ENCODE measurements around the gene NDUFB3.
A peak's percentile ranks its signal among the peaks of the same experiment; 100 is the strongest.
"Not testable (repeated sequence)": the region's sequence is repeated elsewhere in the genome, so short reads cannot be mapped to it uniquely, and the experiment has no call there.

The NDUFB3 gene

DNA sequence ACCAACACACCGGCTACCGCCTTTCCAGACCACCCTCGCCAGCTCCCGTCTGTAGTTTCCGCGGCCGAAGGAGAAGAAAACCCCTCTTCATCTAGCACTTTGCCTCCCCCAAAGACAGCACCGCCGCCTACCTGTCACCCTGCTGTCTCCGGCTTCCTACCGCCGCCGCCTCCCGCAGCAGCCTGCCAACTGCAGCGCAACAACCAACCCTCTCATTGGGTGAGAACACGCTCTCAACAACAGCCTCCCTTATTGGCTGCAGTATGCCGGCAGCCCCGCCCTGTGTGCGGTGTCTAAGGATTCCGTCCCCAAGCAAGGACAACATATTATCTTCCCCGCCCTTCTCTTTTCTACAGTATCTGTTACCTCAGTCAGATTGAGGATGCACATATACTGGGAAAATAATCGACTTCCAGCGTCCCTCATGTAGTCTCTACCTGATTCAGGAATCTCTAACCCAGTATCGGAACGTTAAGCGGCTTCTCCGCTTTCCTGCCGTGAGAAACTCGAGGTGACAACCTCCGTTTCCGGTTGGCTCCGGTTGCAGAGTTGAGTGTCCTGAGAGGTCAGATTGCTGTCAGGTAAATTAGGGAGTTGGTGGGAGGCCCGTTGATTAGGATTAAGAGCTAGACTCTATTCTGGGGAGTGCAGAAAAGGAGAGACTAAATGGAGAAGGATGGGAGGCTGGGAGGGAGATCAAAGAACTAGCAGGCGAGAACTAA, at the start of gene NDUFB3, which contains the start of gene HYCC2:
Gene NDUFB3, plus strand, starts transcription at position 523 of the 722 bp plus-strand sequence. CDS start 6,882 bp downstream, outside the sequence.
Gene HYCC2, minus strand, starts transcription at position 193 of the 722 bp plus-strand sequence. CDS start 47,662 bp downstream, outside the sequence.
- peak; percentile 80 for DNase-seq

DNA sequence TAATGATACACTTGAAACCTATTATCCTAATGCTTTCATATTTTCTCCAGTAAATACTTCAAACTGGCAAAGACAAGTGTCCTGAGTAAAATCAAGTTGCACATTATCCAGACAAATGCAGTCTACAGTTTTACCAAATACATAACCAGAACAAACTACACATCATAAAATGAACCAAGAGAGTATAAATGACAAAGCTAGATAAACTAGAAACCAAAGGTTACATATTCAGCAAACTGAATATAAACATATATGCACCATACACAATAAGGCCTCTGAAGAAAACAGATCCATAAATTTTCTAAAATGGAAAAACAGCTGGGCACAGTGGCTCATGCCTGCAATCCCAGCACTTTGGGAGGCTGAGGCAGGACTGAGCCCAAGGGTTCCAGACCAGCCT, 47.3 kb upstream of the NDUFB3 start:
- DNase-seq: no peak

DNA sequence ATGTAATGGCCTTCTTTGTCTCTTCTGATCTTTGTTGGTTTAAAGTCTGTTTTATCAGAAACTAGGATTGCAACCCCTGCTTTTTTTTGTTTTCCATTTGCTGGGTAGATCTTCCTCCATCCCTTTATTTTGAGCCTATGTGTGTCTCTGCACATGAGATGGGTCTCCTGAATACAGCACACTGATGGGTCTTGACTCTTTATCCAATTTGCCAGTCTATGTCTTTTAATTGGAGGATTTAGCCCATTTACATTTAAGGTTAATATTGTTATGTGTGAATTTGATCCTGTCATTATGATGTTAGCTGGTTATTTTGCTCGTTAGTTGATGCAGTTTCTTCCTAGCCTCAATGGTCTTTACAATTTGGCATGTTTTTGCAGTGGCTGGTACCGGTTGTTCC, 37.4 kb upstream of the NDUFB3 start:
- not testable (repeated sequence) for DNase-seq

DNA sequence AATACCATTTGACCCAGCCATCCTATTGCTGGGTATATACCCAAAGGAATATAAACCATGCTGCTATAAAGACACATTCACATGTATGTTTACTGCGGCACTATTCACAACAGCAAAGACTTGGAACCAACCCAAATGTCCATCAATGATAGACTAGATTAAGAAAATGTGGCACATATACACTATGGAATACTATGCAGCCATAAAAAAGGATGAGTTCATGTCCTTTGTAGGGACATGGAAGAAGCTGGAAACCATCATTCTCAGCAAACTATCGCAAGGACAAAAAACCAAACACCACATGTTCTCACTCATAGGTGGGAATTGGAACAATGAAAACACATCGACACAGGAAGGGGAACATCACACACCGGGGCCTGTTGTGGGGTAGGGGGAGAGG, 33.4 kb upstream of the NDUFB3 start:
- DNase-seq: not testable (repeated sequence)

DNA sequence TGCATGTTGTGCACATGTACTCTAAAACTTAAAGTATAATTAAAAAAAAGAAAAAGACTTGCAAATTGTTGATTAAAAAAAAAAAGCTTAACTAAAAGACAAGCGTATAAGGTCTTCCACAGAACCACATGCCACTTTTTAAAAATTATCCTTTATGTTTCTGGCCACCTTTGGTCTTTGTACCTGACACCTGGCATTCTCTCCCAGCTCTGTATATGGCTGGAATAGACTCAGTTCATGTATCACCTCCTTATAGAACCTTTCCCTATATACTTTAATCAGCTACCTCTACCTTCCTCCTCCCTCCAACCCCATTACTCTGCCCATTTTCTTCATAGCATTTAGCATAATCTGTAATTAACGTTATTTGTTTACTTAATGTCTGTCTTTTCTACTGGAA, 32.9 kb upstream of the NDUFB3 start:
- DNase-seq: no peak

DNA sequence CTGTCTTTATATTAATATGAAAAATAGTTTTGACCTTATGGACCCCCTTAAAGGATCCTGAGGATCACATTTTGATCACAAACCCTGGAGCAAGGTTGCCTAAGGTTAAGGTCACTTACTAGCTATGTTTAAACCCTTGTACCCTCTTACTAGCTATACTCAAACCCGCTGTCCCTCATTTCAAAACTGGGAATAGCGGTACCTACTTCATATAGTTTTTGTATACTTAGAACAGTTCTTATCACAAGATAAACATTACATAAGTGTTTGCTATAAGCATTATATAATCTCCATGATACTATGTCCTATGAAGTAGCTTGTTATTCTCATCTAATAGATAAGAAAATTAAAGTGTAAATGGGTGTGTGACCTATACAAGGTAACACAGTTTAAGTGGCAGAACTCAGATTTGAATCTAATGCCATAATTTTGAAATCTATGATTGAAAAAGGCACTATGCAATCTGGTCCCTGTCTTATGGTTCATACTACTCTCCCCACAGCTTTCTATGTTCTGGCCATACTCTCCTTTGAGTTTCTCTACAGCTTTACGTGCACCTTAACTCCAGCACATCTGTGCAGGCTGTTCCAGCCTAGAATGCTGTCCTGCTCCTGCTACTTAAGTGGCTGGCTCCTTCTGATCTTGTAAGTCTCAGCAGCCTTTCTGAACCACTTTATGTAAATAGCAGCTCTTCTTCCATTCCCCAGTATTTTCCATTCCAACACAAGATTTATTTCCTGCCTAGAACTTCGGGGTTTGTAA, 30.8 kb upstream of the NDUFB3 start:
- no peak for DNase-seq

DNA sequence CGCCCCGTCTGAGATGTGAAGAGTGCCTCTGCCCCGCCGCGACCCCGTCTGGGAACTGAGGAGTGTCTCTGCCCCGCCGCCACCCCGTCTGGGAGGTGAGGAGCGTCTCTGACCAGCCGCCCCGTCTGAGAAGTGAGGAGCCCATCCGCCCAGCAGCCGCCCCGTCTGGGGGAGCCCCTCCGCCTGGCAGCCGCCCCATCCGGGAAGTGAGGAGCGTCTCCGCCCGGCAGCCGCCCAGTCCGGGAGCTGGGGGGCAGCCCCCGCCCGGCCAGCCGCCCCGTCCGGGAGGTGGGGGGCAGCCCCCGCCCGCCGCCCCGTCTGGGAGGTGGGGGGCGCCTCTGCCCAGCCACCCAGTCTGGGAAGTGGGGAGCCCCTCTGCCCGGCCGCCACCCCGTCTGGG, 29.4 kb upstream of the NDUFB3 start:
- not testable (repeated sequence) for DNase-seq

DNA sequence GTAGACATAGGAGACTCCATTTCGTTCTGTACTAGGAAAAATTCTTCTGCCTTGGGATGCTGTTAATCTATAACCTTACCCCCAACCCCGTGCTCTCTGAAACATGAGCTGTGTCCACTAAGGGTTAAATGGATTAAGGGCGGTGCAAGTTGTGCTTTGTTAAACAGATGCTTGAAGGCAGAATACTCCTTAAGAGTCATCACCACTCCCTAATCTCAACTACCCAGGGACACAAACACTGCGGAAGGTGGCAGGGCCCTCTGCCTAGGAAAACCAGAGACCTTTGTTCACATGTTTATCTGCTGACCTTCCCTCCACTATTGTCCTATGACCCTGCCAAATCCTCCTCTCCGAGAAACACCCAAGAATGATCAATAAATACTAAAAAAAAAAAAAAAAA, 28.8 kb upstream of the NDUFB3 start:
- not testable (repeated sequence) for DNase-seq

DNA sequence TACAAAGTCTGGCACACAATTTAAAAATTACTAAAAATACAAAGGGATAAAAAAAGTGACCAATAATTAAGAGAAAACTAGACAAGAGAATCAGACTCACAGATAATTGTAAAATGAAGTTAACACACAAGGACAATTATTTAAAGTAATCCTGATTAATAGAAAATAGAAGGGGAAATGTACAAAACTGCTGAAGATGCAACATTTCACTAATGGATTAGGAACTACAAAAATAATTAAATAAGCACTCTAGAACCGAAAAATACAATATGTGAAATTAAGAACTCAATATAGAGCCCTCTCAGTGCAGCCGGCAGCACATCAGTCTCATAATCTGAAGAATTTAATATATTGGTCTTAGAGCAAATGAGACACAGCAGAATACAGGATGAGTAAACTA, 24.9 kb upstream of the NDUFB3 start:
- no peak for DNase-seq

DNA sequence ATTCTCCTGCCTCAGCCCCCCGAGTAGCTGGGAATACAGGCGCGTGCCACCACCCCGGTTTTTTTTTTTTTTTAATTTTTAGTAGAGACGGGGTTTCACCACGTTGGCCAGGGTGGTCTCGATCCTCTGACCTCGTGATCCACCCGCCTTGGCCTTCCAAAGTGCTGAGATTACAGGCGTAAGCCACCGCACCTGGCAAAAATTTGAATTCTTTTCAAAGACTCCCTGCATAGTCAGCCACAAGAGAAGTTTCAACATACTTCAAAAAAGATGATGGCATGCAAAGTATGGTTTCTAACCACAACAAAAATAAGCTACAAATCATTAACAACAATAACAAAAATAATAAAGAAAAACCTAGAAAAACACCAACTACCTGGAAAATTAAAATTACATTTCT, 22.3 kb upstream of the NDUFB3 start:
- no peak for DNase-seq

DNA sequence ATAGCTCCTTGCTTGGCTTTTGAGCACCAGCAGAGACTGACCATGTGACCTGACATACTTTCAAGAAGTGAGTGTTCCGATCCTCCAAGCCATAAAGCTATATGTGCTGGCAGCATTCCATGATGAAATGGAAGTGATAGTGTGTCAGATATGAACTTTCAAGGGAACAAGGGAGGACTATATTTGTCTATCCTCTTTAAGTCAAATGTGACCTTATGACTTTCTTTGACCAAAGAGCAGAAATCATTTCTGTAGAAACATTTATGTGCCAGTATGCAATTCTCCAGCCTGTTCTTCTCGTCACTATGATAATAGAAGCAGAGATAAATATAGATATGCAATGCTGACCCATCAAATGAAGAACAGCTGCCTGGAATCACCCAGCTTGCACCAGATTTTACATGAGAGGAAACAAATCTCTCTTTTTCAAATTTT, 14.7 kb upstream of the NDUFB3 start:
- no peak for DNase-seq

DNA sequence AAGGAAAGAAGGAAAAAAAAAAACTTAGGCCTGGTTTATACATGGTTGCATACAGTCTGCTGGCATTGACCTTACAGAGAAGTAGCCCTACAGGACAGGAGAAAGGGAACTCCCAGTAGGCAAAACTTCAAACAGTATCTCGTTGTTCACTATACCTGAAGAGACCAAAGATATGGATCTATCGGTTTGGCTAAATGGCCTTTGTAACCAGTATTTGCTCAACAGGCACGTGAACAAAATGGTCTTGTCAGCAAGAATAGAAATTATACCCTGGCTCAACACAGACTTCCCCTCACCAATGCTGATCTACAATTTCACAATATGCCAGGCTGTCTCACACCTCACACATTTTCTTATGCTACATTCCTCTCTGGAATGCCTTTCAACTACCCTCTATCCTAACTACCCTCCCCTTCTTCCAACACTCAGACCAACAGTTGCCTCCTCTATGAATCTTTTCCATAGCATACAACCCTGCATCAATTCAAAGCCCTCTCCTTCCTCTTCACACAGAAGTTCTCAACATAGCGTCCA, 14.0 kb upstream of the NDUFB3 start:
- DNase-seq: no peak

DNA sequence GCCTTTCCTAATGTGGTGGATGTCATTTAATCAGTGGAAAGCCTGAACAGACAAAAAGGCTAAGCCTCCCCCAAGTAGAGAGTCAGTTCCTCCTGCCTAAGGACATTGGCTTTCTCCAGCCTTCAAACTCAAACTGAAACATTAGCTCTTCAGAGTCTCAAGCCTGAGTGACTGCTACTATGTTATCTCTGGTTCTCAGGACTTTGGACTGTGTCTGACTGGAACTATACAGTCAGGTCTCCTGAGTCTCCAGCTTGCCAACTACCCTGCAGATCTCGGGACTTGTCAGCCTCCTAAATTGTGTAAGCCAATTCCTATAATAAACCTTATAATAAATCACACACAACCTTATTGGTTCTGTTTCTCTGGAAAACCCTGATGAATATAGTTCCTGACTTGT, 12.9 kb upstream of the NDUFB3 start:
- no peak for DNase-seq

DNA sequence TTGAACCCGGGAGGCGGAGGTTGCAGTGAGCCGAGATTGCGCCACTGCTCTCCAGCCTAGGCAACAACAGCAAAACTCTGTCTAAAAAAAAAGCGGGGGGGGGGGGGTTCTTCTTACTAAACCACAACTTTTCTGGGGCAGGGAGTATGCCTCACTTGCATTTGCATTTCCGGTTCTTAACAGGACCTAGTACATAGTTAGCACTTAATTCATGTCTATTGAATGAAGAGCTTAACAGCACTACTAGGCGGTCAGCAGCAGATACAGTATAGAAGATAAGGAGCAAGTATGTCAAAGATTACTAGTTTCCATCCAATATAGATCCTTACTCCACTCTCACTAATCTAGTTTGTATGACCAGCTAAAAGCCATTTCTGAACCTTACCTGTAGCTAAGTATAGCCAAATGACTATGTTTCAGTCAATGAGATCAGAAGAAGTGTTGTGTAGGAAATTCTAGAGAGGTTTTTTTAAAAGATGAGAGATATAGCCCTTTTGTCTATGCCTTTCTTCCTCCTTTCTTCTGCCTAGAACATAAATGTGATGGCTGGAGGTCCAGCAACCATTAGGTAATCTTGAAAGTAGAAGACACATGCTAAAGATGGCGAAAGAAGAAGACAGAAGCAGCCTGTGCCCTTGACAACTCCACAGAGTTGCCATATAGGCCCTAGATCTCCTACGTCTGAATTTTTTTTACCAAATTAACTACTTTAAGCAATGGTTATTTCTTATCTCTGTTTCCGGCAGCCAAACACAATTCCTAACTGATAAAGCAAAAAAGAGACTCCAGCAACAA, 11.6 kb upstream of the NDUFB3 start:
- DNase-seq: no peak

DNA sequence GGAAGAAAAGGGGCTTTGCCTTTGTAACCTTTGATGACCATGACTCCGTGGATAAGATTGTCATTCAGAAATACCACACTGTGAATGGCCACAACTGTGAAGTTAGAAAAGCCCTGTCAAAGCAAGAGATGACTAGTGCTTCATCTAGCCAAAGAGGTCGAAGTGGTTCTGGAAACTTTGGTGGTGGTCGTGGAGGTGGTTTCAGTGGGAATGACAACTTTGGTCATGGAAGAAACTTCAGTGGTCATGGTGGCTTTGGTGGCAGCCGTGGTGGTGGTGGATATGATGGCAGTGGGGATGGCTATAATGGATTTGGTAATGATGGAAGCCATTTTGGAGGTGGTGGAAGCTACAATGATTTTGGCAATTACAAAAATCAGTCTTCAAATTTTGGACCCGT, 8.3 kb upstream of the NDUFB3 start:
- not testable (repeated sequence) for DNase-seq

DNA sequence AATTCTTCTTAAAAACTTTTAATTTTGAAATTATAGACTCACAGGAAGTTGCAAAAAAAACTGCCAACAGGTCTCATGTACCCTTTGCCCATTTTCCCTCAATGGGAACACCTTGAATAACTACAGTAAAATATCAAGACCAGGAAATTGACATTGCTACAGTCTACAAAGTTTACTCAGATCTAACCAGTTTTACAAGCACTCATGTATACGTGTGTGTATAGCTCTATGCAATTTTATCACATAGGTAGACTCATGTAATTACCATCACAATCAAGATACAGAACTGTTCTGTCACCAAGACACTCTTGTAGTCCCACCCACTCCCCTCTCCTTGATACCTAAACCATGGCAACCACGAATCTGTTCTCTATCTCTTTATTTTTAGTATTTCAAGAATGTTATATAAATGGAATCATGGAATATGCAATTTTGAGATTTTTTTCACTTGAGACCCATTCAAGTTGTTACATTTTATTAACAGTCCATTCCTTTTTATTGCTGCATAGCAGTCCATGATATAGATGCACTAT, 6.9 kb upstream of the NDUFB3 start:
- DNase-seq: no peak

DNA sequence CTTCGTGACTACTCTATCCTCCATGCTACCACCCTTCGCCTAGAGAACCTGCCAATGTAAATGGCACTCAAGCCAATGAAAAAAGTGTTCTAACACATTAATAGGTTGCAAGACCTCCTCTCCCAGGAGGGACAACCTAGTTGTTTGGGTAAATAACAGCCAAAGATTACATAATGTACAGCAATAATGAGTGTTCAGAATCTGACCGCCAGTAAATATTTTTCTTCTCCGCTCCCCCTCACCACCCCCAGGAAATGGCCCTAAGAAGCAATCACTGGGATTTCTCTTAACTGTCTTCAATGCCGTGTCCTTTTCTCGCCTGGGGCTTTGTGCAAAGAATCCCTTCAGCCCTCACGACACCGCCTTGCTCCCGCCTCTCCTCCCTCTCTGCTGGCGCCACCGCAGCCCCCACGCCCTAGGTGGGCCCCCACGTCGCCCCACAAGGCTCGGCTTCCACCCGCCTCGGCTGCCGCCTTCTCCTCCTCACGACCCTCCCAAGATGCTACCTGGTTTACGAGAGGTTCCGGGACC, 788 bp upstream of the NDUFB3 start:
- peak; percentile 10 for DNase-seq

DNA sequence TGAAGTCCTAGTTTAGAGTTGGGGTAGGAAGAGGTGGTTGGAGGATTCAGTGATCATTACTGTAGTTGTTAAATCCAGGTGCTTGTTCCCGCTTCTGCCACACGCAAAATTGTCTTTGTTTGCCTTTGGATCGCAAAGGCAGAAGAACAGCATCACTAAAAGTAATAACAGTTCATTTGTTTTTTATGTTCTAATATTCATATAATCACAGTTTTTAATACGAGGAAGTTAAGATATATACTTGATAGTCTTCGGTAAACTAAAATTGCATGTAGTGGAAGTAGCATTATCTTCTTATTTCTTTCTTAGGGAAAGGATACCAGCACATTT, 365 bp downstream of the NDUFB3 start:
- DNase-seq: no peak

DNA sequence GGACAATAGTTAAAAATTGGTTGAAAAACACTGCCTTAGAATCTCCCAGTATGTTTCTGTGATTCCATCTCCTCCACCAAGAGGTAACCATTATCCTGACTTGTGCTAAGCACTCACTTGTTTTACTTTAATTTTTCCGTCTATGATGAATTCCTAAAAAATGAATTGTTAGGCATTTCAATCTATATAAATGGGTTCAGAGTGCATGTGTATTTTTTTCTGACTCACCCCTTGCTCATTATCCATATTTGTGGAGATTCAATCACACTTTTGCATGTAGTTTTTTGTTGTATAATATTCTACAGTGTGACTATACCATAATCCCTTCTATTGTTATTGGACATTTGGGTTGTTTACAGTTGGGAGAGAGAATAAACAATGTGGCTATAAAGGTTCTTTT, 1.3 kb downstream of the NDUFB3 start:
- no peak for DNase-seq

DNA sequence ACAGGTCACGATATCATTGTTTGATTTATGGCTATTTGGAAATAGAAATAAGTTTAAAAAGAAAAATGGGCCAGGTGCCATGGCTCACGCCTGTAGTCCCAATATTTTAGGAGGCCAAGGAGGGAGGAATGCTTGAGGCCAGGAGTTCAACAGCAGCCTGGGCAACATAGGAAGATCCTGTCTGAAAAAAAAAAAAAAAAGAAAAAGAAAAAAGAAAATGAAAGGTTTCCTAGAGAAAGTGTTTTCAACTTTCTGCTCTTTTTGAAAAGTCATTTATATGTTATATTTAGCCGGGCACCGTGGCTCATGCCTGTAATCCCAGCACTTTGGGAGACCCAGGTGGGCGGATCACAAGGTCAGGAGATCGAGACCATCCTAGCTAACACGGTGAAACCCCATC, 3.2 kb downstream of the NDUFB3 start:
- no peak for DNase-seq

DNA sequence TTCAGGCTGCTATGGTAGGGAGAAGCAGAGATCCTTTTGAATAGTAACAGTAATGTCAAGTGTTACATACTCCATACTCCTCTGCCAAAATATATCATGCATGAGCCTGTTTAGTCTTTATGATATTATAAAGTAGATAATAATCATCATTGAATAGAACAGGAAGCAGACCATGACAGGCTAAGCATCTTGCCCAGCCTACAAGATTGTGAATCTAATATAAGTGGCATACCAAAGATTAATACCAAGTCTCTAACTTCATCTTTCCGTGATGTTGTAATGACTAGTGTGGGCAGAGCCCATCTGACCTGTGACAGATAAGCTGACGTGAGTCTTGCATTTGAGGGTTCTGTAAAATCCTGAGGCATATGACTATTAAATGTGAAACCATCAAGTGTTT, 13.1 kb downstream of the NDUFB3 start:
- DNase-seq: no peak

DNA sequence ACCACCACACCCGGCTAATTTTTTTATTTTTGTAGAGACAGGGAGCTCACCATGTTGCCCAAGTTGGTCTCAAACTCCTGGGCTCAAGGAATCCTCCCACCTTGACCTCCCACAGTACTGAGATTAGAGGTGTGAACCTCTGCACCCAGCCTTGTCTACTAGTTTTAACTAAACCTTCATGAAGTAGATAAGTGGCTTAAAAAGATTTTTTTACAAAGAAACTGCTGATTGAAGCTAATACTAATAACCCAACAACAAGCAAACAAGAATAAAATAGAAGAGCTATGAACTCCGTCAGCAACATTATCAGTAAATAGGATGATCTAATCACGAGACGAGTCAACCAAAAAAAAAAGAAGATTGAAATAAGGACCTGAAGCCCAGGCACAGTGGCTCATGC, 18.8 kb downstream of the NDUFB3 start:
- no peak for DNase-seq

DNA sequence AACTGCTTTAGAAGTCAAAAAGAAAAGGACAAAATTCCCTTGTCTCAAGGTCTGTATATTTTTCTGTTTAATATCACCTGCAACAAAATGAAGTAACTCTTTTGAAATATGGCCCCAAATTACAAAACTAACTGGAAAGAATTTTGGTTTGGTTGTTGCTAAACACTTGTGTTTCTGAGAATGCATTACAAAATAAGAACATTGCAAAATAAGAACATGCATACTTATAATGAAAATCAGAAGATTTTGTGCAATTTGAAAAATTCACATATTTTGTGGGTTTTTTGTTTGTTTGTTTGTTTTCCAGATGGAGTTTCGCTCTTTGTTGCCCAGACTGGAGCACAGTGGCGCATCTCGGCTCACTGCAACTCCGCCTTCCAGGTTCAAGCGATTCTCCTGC, 21.8 kb downstream of the NDUFB3 start:
- DNase-seq: no peak

Measured in NCI-H1105 (cell line).